Upper lobe of right lung (tissue), 1 donor: ENCODE results near the gene S100A10. TPM values are rescaled to one million over a fixed set of nuclear protein-coding genes. Genes with fewer than 3 reads are reported as not detected.

Experiments used
- ATAC-seq: fragments of 200-7000 bp; cut with Tn5 transposase; one replicate; pipeline ENCODE4 v1.9.1; 2020; ENCODE audit warnings: mild to moderate bottlenecking, moderate library complexity
- DNase-seq: peaks from one replicate; pipeline ENCODE4 v3.0.0-alpha.2; 2020
- H3K27ac ChIP-seq: fragments of 200-600 bp; one replicate; pipeline ENCODE4 v1.8.0; 2022
- H3K27me3 ChIP-seq: fragments of 200-600 bp; one replicate; pipeline ENCODE4 v1.8.0; 2022; ENCODE audit warnings: mild to moderate bottlenecking
- H3K36me3 ChIP-seq: fragments of 200-600 bp; one replicate; pipeline ENCODE4 v1.8.0; 2022
- H3K4me1 ChIP-seq: fragments of 200-600 bp; one replicate; pipeline ENCODE4 v1.8.0; 2022
- H3K4me3 ChIP-seq: fragments of 200-600 bp; one replicate; pipeline ENCODE4 v1.8.0; 2022; ENCODE audit warnings: mild to moderate bottlenecking
- H3K9me3 ChIP-seq: fragments of 200-600 bp; one replicate; pipeline ENCODE4 v1.8.0; 2022
- intact Hi-C: fragments of 100-400 bp; cut with DNase I; formaldehyde crosslinking; loops from one replicate; pipeline ENCODE4 v1.11.0; 2022
- total RNA-seq: library from RNA; stranded (reverse); fragmentation: NEBNext Ultra II Directional; extraction: Animal tissue kit (Norgen Biotek cat#: 25700); gene quantifications from one replicate; pipeline ENCODE4 v1.2.1, GENCODE V29; 2021
- TF ChIP-seq, protein P1 (sequence below): fragments of 200-600 bp; IDR thresholded peaks from one replicate; pipeline ENCODE4 v1.8.0; 2022; ENCODE audit warnings: antibody characterized with exemption
- donor health status: DM: no; HTN: yes; CAD: no; lungs with severe emphysema.

Gene S100A10
- total RNA-seq, 1 donor from 2014 or later = 643 TPM

DNA sequence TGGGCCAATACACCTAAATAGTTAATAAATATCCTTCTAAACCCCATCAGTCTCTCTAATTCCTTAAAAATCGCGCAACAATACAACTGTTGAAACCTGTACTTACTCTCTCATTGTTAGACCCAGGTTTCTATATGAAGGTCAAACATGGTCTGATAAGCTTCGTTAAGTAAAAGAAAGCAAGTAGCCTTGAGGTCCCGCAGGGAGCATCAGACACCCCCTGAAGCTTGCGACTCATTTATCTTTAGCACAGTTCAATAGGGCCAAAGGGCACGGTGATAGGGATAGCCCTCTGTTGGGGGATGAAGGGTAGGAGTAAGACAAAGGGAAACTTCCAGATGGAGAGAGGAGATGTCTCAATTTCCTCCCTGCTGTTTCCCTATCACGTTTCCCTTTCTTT, 57.0 kb downstream of the S100A10 start:
- no peak for DNase-seq
- H3K27ac ChIP-seq = no peak overlapping the region
- no peaks in the 10 kb centered on the region for H3K36me3 ChIP-seq
- no peaks in the 10 kb centered on the region for H3K27me3 ChIP-seq
- no peak for ATAC-seq
- no peak overlapping the region for H3K4me3 ChIP-seq
- H3K4me1 ChIP-seq = peaks cover 3% of the 10 kb centered on the region
- TF ChIP-seq, protein P1, sequence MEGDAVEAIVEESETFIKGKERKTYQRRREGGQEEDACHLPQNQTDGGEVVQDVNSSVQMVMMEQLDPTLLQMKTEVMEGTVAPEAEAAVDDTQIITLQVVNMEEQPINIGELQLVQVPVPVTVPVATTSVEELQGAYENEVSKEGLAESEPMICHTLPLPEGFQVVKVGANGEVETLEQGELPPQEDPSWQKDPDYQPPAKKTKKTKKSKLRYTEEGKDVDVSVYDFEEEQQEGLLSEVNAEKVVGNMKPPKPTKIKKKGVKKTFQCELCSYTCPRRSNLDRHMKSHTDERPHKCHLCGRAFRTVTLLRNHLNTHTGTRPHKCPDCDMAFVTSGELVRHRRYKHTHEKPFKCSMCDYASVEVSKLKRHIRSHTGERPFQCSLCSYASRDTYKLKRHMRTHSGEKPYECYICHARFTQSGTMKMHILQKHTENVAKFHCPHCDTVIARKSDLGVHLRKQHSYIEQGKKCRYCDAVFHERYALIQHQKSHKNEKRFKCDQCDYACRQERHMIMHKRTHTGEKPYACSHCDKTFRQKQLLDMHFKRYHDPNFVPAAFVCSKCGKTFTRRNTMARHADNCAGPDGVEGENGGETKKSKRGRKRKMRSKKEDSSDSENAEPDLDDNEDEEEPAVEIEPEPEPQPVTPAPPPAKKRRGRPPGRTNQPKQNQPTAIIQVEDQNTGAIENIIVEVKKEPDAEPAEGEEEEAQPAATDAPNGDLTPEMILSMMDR = no peak
- intact Hi-C loops = no loop called here
- H3K9me3 ChIP-seq = no peaks in the 10 kb centered on the region

DNA sequence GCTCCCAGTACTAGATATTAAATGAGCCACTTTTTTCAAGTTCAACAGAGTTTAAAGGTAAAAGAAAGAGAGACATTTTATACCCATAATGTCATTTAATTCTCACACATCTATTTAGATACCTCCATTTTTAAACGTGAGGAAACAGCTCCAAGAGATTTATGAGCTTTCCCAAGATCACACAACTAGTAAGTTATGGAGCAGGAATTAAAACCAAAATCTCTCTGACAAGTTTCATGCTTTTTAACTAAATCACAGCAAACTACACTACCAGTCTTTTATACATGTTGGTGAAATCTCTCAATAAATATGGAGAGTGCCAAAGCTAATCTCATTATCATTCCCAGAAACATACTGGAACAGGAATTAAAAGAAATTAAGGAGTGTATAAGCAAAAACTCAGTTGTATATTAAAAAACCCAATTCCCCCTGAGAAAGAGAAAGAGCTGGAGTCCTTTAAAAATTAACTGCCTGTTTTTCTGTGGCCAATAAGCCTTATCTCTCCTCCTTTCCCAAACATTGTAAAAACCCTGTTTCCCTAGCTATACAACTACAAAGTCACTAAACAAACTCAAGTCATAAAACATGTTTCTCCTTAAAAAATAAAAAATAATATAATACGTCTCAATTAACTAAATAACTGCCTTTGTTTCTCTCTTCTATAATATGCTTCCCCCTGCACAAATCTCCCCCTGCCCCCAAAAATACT, 57.6 kb downstream of the S100A10 start:
- TF ChIP-seq, protein P1 = no peak
- Histone ChIP-seq H3K36me3 (no peaks in the 10 kb centered on the region), H3K4me3 (no peak overlapping the region), H3K27me3 (no peaks in the 10 kb centered on the region), H3K4me1 (no peaks in the 10 kb centered on the region), H3K27ac (no peak overlapping the region), H3K9me3 (no peaks in the 10 kb centered on the region)
- intact Hi-C loops = no loop called here
- DNase-seq (no peak), ATAC-seq (no peak)

DNA sequence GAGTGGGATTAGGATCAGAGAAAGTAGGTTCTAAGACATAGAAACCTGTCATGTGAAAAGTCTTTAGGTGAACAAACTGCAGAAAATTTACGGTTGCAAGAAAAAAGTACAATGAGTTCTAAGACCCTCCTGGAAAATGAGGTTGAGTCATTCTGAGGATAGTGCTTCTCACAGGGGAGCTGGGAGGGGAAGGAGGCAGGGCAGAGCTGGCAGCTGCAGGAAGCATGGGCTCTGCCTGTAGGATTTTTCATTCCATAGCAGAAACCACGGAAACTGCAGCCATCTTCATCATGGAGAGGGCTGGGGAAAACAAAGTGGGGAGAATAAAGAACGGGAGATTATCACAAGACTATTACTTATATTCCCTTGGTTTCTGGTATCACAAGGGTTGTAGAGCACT, 58.5 kb downstream of the S100A10 start:
- DNase-seq (no peak), ATAC-seq (no peak)
- H3K4me1 ChIP-seq = no peaks in the 10 kb centered on the region
- no peaks in the 10 kb centered on the region for H3K36me3 ChIP-seq
- no peak overlapping the region for H3K4me3 ChIP-seq
- TF ChIP-seq, protein P1 = no peak
- no peaks in the 10 kb centered on the region for H3K9me3 ChIP-seq
- no peak overlapping the region for H3K27ac ChIP-seq
- no peaks in the 10 kb centered on the region for H3K27me3 ChIP-seq
- intact Hi-C loops = no loop called here

DNA sequence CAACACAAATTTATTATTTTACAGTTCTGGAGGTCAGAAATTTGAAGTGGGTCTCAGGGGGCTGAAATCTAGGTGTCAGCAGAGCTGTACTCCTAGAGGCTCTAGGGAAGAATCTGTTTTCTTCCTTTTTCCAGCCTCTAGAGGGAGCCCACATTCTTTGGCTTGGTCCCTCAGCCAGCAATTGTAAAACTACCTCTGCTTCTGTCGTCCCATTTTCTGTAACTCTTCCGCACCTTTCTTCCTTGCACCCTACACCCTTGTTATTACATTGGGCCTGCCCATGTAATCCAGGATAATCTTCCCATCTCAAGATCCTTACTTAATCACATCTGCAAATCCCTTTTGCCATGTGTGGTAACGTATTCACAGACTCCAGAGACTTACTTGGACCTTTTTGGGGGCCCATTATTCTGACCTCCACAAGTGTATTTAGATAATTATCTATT, 59.6 kb downstream of the S100A10 start:
- intact Hi-C loops = no loop called here
- no peak for DNase-seq
- Histone ChIP-seq H3K9me3 (no peaks in the 10 kb centered on the region), H3K4me3 (no peak overlapping the region), H3K4me1 (no peaks in the 10 kb centered on the region), H3K36me3 (no peaks in the 10 kb centered on the region), H3K27me3 (no peaks in the 10 kb centered on the region), H3K27ac (no peak overlapping the region)
- TF ChIP-seq, protein P1 = peak; percentile 92
- peak; percentile 97 for ATAC-seq

Other genes starting within 250 kb of the S100A10 start
- gene MRPL9, start 230.4 kb downstream of the S100A10 start, total RNA-seq = 54.6 TPM
- gene TDRKH, start 203.4 kb downstream of the S100A10 start, total RNA-seq = 12.8 TPM
- 0.29 TPM for gene LINGO4, start 188.4 kb downstream of the S100A10 start, total RNA-seq
- 16.4 TPM for gene RORC, start 162.1 kb downstream of the S100A10 start, total RNA-seq
- 0.29 TPM for gene C2CD4D, start 154.0 kb downstream of the S100A10 start, total RNA-seq
- gene THEM5, start 140.1 kb downstream of the S100A10 start, total RNA-seq = not detected
- gene THEM4, start 84.3 kb downstream of the S100A10 start, total RNA-seq = 14.0 TPM
- 522 TPM for gene S100A11, start 43.1 kb upstream of the S100A10 start, total RNA-seq
- not detected for gene TCHHL1, start 95.2 kb upstream of the S100A10 start, total RNA-seq
- 0.20 TPM for gene TCHH, start 121.6 kb upstream of the S100A10 start, total RNA-seq
- gene RPTN, start 165.4 kb upstream of the S100A10 start, total RNA-seq = not detected
- not detected for gene HRNR, start 230.3 kb upstream of the S100A10 start, total RNA-seq